HEK293 (cell line): ENCODE data around the gene ERVK3-1.

Source experiments
- CTCF ChIA-PET: fragments of 350-600 bp; formaldehyde crosslinking; extraction: SDS; loops from one replicate; lab custom pipeline; 2021; ENCODE audit warnings: antibody characterized with exemption; lab: Yijun Ruan, JAX
- POLR2A ChIA-PET: fragments of 300-600 bp; formaldehyde crosslinking; extraction: SDS; loops from one replicate; lab custom pipeline; 2020; ENCODE audit warnings: antibody characterized with exemption, inconsistent platforms; lab: Yijun Ruan, JAX
- H3K27ac ChIP-seq: fragments of 200-500 bp; sonication (Bioruptor generic); 2 replicates; pipeline ENCODE4 v1.5.1; 2014; ENCODE audit warnings: low read depth, low read length, control low read depth, inconsistent platforms; ENCODE audit errors: extremely low read depth
- H3K36me3 ChIP-seq, 2 experiments: fragments of 200-500 bp in 1 of 2; sonication (Bioruptor generic) in 1 of 2; 1 replicate in 1 of 2; 2 replicates in 1 of 2; pipeline ENCODE4 v1.5.1; 2014 to 2017; ENCODE audit warnings: inconsistent platforms in 2 of 2, low read length in 2 of 2; ENCODE audit not compliant: control insufficient read depth in 2 of 2, insufficient read depth in 1 of 2
- H3K4me1 ChIP-seq: fragments of 200-500 bp; sonication (Bioruptor generic); 2 replicates; pipeline ENCODE4 v1.5.1; 2014; ENCODE audit warnings: mild to moderate bottlenecking, low read length, inconsistent platforms; ENCODE audit not compliant: control insufficient read depth, insufficient read depth
- H3K4me3 ChIP-seq: 2 replicates; pipeline ENCODE4 v1.5.1; 2011; ENCODE audit warnings: low read depth, mild to moderate bottlenecking, control low read depth, low read length, moderate library complexity
- H3K9me3 ChIP-seq: fragments of 200-500 bp; sonication (Bioruptor generic); 2 replicates; pipeline ENCODE4 v1.5.1; 2014; ENCODE audit warnings: low read depth, low read length, inconsistent platforms; ENCODE audit not compliant: control insufficient read depth, insufficient read depth
- IKZF3 ChIP-seq: fragments of 450-650 bp; IDR thresholded peaks from 2 replicates; pipeline ENCODE4 v1.5.0; 2018; ENCODE audit warnings: missing biosample characterization, mild to moderate bottlenecking, missing genetic modification characterization, moderate library complexity
- SALL2 ChIP-seq: fragments of 450-650 bp; formaldehyde crosslinking; IDR thresholded peaks from 2 replicates; pipeline ENCODE4 v1.5.0; 2017; ENCODE audit warnings: missing biosample characterization, mild to moderate bottlenecking, missing genetic modification characterization, borderline replicate concordance
- SCRT2 ChIP-seq: fragments of 450-650 bp; formaldehyde crosslinking; IDR thresholded peaks from 2 replicates; pipeline ENCODE4 v1.5.1; 2016; ENCODE audit warnings: missing biosample characterization, missing genetic modification characterization
- SETDB1 ChIP-seq: IDR thresholded peaks from one replicate; pipeline ENCODE4 v1.6.1; 2017; ENCODE audit warnings: mild to moderate bottlenecking, low read length, moderate library complexity, mixed read lengths; ENCODE audit not compliant: insufficient read length
- ZFP69B ChIP-seq: fragments of 450-650 bp; formaldehyde crosslinking; IDR thresholded peaks from 2 replicates; pipeline ENCODE4 v1.5.1; 2016; ENCODE audit warnings: missing biosample characterization, missing genetic modification characterization
- ZIC2 ChIP-seq: fragments of 450-650 bp; formaldehyde crosslinking; IDR thresholded peaks from 2 replicates; pipeline ENCODE4 v1.5.1; 2016; ENCODE audit warnings: missing biosample characterization, missing genetic modification characterization
- ZNF221 ChIP-seq: fragments of 450-650 bp; formaldehyde crosslinking; IDR thresholded peaks from 2 replicates; pipeline ENCODE4 v1.5.1; 2017; ENCODE audit warnings: missing biosample characterization, missing genetic modification characterization, borderline replicate concordance
- ZNF311 ChIP-seq: fragments of 450-650 bp; formaldehyde crosslinking; IDR thresholded peaks from 2 replicates; pipeline ENCODE4 v1.5.1; 2017; ENCODE audit warnings: missing biosample characterization, missing genetic modification characterization, borderline replicate concordance
- ZNF354C ChIP-seq: fragments of 450-650 bp; formaldehyde crosslinking; IDR thresholded peaks from 2 replicates; pipeline ENCODE4 v1.5.1; 2016; ENCODE audit warnings: missing biosample characterization, missing genetic modification characterization, low read depth, borderline replicate concordance
- ZNF510 ChIP-seq: fragments of 450-650 bp; formaldehyde crosslinking; IDR thresholded peaks from 2 replicates; pipeline ENCODE4 v1.5.1; 2018; ENCODE audit warnings: mild to moderate bottlenecking, missing genetic modification characterization, missing biosample characterization; ENCODE audit not compliant: insufficient replicate concordance
- ZNF654 ChIP-seq: fragments of 450-650 bp; formaldehyde crosslinking; IDR thresholded peaks from 2 replicates; pipeline ENCODE4 v1.5.1; 2016; ENCODE audit warnings: low read depth, missing biosample characterization, missing genetic modification characterization
- ZNF707 ChIP-seq: fragments of 450-650 bp; formaldehyde crosslinking; IDR thresholded peaks from 2 replicates; pipeline ENCODE4 v1.5.1; 2016; ENCODE audit warnings: missing biosample characterization, missing genetic modification characterization
- TF ChIP-seq, protein P1 (sequence below): fragments of 450-650 bp; formaldehyde crosslinking; conservative IDR thresholded peaks from 2 replicates; pipeline ENCODE4 v1.5.1; 2016; ENCODE audit warnings: low read depth, missing biosample characterization, missing genetic modification characterization
- TF ChIP-seq, protein P2 (sequence below): sonication (generic); formaldehyde crosslinking; IDR thresholded peaks from 2 replicates; pipeline ENCODE4 v1.8.1; 2022; ENCODE audit warnings: mild to moderate bottlenecking, moderate library complexity, missing genetic modification reagents

ERVK3-1 gene

DNA sequence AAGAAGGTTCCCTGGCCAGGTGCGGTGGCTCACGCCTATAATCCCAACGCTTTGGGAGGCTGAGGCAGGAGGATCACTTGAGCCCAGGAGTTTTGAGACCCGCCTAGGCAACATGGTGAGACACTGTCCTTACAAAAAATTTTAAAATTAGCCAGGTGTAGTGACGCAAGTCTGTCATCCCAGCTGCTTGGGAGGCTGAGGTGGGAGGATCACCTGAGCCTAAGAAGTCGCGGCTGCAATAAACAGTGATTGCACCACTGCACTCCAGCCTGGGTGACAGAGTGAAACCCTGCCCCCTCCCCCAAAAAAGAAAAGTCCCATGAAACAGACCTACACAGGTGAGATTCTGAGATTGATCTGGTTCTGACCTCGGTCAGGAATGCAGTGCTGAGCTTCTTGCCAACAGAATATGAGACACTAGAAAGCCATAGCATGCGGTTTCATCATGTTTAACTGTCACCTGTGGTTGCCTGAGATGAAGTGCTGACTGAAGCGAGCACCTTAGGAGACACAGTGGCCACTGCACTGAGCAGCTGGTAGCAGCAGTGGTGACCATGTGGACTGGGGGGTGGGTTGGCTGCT is 50.1 kb downstream of the ERVK3-1 start:
- Histone ChIP-seq H3K36me3 (no peaks in the 10 kb centered on the region; a peak in 1 of 3 replicates), H3K4me3 (no peak overlapping the region), H3K4me1 (no peaks in the 10 kb centered on the region), H3K27ac (no peak overlapping the region), H3K9me3 (no peaks in the 10 kb centered on the region)
- no peak for TF ChIP-seq IKZF3 (tag by site-specific recombination)
- TF ChIP-seq ZNF221 (tag by site-specific recombination), result no peak
- no peak for TF ChIP-seq ZNF654 (tag by site-specific recombination)
- no peak for TF ChIP-seq ZNF311 (tag by site-specific recombination)
- TF ChIP-seq ZIC2 (tag by site-specific recombination), result no peak
- TF ChIP-seq SALL2, result no peak
- no peak for TF ChIP-seq SCRT2 (tag by site-specific recombination)
- no peak for TF ChIP-seq ZNF510 (tag by site-specific recombination)
- TF ChIP-seq SETDB1, result no peak
- no peak for TF ChIP-seq ZNF707 (tag by site-specific recombination)
- TF ChIP-seq, protein P1, sequence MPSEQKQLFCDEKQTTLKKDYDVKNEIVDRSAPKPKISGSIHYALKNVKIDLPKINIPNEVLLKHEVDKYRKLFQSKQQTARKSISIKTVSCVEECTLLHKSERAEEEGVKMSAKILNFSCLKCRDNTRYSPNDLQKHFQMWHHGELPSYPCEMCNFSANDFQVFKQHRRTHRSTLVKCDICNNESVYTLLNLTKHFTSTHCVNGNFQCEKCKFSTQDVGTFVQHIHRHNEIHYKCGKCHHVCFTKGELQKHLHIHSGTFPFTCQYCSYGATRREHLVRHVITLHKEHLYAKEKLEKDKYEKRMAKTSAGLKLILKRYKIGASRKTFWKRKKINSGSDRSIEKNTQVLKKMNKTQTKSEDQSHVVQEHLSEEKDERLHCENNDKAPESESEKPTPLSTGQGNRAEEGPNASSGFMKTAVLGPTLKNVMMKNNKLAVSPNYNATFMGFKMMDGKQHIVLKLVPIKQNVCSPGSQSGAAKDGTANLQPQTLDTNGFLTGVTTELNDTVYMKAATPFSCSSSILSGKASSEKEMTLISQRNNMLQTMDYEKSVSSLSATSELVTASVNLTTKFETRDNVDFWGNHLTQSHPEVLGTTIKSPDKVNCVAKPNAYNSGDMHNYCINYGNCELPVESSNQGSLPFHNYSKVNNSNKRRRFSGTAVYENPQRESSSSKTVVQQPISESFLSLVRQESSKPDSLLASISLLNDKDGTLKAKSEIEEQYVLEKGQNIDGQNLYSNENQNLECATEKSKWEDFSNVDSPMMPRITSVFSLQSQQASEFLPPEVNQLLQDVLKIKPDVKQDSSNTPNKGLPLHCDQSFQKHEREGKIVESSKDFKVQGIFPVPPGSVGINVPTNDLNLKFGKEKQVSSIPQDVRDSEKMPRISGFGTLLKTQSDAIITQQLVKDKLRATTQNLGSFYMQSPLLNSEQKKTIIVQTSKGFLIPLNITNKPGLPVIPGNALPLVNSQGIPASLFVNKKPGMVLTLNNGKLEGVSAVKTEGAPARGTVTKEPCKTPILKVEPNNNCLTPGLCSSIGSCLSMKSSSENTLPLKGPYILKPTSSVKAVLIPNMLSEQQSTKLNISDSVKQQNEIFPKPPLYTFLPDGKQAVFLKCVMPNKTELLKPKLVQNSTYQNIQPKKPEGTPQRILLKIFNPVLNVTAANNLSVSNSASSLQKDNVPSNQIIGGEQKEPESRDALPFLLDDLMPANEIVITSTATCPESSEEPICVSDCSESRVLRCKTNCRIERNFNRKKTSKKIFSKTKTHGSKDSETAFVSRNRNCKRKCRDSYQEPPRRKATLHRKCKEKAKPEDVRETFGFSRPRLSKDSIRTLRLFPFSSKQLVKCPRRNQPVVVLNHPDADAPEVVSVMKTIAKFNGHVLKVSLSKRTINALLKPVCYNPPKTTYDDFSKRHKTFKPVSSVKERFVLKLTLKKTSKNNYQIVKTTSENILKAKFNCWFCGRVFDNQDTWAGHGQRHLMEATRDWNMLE (tag by site-specific recombination), result no peak
- TF ChIP-seq ZNF354C (tag by site-specific recombination), result no peak
- POLR2A ChIA-PET, result interaction anchor here (1.0 to 1.1 kb wide), 2 partner anchors 28 to 105 kb away, joined by 3 read pairs; partner anchors contain the start of gene ZSCAN22
- CTCF ChIA-PET, result interaction anchor here (0.8 kb wide), 1 partner anchor 9 kb away, joined by 3 read pairs; no protein-coding TSS in a partner anchor

DNA sequence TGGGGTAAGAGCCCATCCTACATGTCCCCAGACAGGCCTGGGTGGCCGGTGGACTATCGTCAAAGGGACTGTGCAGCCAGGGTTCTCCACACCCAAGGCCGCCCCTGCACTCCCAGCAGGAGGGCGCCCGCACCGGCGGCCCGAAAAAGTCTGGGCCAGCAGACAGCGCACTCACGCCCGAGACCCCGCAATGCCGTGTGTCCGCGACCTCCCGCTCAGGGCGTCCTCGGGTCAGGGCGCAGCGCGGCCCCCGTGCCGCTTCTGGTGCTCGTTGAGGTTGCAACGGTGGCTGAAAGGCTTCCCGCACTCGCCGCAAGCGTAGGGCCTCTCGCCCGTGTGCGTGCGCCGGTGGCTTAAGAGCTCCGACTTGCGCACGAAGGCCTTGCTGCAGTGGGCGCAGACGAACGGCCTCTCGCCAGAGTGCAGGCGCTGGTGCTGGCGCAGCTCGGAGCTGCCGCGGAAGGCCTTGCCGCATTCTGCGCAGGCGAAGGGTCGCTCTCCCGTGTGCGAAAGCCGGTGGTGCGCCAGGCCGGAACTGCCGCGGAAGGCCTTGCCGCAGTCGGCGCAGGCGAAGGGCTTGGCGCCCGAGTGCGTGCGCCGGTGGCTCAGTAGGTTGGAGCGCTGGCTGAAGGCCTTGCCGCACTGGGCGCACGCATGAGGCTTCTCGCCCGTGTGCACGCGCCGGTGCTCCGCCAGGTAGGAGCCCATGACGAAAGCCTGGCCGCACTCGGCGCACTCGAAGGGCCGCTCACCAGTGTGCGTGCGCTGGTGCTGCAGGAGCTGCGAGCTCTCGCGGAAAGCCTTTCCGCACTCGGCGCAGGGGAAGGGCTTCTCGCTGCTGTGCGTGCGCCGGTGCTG is 51.0 kb downstream of the ERVK3-1 start:
- Histone ChIP-seq H3K27ac (no peak overlapping the region), H3K4me1 (no peaks in the 10 kb centered on the region), H3K9me3 (no peaks in the 10 kb centered on the region), H3K36me3 (no peaks in the 10 kb centered on the region; a peak in 1 of 3 replicates), H3K4me3 (no peak overlapping the region)
- ChIA-PET POLR2A (interaction anchor here (1.0 kb wide), 1 partner anchor 105 kb away, joined by 3 read pairs; no protein-coding TSS in a partner anchor), CTCF (no interaction called here)
- TF ChIP-seq, protein P2, sequence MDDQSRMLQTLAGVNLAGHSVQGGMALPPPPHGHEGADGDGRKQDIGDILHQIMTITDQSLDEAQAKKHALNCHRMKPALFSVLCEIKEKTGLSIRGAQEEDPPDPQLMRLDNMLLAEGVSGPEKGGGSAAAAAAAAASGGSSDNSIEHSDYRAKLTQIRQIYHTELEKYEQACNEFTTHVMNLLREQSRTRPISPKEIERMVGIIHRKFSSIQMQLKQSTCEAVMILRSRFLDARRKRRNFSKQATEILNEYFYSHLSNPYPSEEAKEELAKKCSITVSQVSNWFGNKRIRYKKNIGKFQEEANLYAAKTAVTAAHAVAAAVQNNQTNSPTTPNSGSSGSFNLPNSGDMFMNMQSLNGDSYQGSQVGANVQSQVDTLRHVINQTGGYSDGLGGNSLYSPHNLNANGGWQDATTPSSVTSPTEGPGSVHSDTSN (CRISPR knock-in tag), result 0 out of 2 replicates have a peak, but pooled peaks have one; percentile 27
- no peak for TF ChIP-seq ZFP69B (tag by site-specific recombination)
